Prostate gland (tissue), 2 donors: Measurements from ENCODE around the gene P2RX1. TPM values are rescaled to one million over a fixed set of nuclear protein-coding genes. Genes with fewer than 3 reads are reported as not detected.

Experiments
- DNase-seq: peaks from one replicate; pipeline ENCODE4 v3.0.0-alpha.2; 2019; ENCODE audit warnings: low spot score
- H3K27ac ChIP-seq, 2 donors: fragments of 200-600 bp; sonication (generic); 2 replicates each; pipeline ENCODE4 v1.5.1; 2017 to 2019
- H3K27me3 ChIP-seq: fragments of 200-600 bp; sonication (generic); replicated peaks from 2 replicates; pipeline ENCODE4 v1.5.1; 2019; ENCODE audit not compliant: insufficient read depth
- H3K36me3 ChIP-seq, 2 donors: fragments of 200-600 bp; sonication (generic); 1 replicate in 1 of 2; 2 replicates in 1 of 2; pipeline versions ENCODE4 v1.5.1 to v1.8.1; 2017 to 2019
- H3K4me1 ChIP-seq: fragments of 200-600 bp; sonication (generic); replicated peaks from 2 replicates; pipeline ENCODE4 v1.5.1; 2019
- H3K4me3 ChIP-seq, 2 donors: fragments of 200-600 bp; sonication (generic); 2 replicates each; pipeline ENCODE4 v1.5.1; 2017 to 2019
- H3K9me3 ChIP-seq: fragments of 200-600 bp; sonication (generic); 2 replicates; pipeline ENCODE4 v1.5.1; 2017
- POLR2A ChIP-seq: fragments of 450-650 bp; IDR thresholded peaks from one replicate; pipeline ENCODE4 v1.6.1; 2016; ENCODE audit warnings: antibody characterized with exemption, mild to moderate bottlenecking
- POLR2AphosphoS5 ChIP-seq: sonication (generic); formaldehyde crosslinking; IDR thresholded peaks from one replicate; pipeline ENCODE4 v1.6.1; 2017; ENCODE audit warnings: antibody characterized with exemption
- WGBS: methylation state at CpG from one replicate; pipeline ENCODE4 v1.1.5; 2018; 5-methylcytosine and 5-hydroxymethylcytosine counted together
- intact Hi-C: fragments of 100-400 bp; cut with DNase I; formaldehyde crosslinking; loops from one replicate; pipeline ENCODE4 v1.14.2; 2022
- total RNA-seq, 2 donors: library from RNA; depleted of rRNA; stranded (reverse); fragments of >200 nt; gene quantifications; one replicate each; pipeline ENCODE4 v1.1.0, GENCODE V29; 2016
- TF ChIP-seq, protein P1 (sequence below), 4 experiments: fragments of 200-600 bp in 2 of 4; fragments of 450-650 bp in 2 of 4; sonication (generic) in 2 of 4; IDR thresholded peaks; 1 replicate in 3 of 4; 2 replicates in 1 of 4; pipeline ENCODE4 v1.5.1; 2016 to 2019; ENCODE audit warnings: antibody characterized with exemption in 4 of 4, mild to moderate bottlenecking in 2 of 4, moderate library complexity in 2 of 4

P2RX1 gene
- total RNA-seq, 2 donors from 2014 or later: 3.8 to 22.5 TPM

GRCh38 chr17:3900646-3901045, 15.6 kb downstream of the P2RX1 start:
- Histone ChIP-seq H3K4me1 (no peaks in the 10 kb centered on the region), H3K4me3 (no peak overlapping the region), H3K36me3 (no peaks in the 10 kb centered on the region), H3K27me3 (no peaks in the 10 kb centered on the region), H3K27ac (no peak overlapping the region), H3K9me3 (no peaks in the 10 kb centered on the region)
- WGBS: 50% methylated on average over 6 of the region's 6 CpGs
- intact Hi-C loops: no loop called here
- TF ChIP-seq, protein P1, sequence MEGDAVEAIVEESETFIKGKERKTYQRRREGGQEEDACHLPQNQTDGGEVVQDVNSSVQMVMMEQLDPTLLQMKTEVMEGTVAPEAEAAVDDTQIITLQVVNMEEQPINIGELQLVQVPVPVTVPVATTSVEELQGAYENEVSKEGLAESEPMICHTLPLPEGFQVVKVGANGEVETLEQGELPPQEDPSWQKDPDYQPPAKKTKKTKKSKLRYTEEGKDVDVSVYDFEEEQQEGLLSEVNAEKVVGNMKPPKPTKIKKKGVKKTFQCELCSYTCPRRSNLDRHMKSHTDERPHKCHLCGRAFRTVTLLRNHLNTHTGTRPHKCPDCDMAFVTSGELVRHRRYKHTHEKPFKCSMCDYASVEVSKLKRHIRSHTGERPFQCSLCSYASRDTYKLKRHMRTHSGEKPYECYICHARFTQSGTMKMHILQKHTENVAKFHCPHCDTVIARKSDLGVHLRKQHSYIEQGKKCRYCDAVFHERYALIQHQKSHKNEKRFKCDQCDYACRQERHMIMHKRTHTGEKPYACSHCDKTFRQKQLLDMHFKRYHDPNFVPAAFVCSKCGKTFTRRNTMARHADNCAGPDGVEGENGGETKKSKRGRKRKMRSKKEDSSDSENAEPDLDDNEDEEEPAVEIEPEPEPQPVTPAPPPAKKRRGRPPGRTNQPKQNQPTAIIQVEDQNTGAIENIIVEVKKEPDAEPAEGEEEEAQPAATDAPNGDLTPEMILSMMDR (IDR thresholded peaks at IDR 0.05): no peak
- TF ChIP-seq POLR2A (no peak), POLR2AphosphoS5 (no peak)
- DNase-seq: no peak

DNA sequence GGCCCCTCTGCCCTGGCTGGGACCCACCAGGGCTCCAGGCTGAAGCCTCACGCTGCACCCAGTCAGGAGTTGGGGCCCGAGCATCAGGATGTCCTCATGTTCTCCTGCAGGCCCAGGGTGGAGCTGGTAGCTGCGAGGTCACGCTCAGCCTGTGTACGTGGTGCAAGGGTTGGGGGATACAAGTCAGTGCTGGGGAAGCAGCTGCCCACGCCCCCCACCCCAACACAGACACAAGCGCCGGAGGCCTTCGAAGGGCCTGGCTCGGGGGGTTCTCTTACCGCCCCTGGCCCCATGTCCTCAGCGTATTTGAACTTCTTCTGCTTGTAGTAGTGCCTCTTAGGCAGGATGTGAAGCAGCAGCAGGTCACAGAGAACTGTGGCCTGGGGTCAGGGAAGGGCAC, 18.5 kb downstream of the P2RX1 start:
- WGBS: 95% methylated on average over 12 of the region's 12 CpGs
- no peak overlapping the region for H3K4me3 ChIP-seq
- no peak for DNase-seq
- peaks cover 11% of the 10 kb centered on the region for H3K4me1 ChIP-seq
- H3K9me3 ChIP-seq: no peaks in the 10 kb centered on the region
- intact Hi-C loops: no loop called here
- H3K27ac ChIP-seq: no peak overlapping the region
- H3K36me3 ChIP-seq: no peaks in the 10 kb centered on the region
- no peaks in the 10 kb centered on the region for H3K27me3 ChIP-seq
- TF ChIP-seq POLR2AphosphoS5: no peak
- TF ChIP-seq, protein P1 (IDR thresholded peaks at IDR 0.05): no peak
- TF ChIP-seq POLR2A: no peak

DNA sequence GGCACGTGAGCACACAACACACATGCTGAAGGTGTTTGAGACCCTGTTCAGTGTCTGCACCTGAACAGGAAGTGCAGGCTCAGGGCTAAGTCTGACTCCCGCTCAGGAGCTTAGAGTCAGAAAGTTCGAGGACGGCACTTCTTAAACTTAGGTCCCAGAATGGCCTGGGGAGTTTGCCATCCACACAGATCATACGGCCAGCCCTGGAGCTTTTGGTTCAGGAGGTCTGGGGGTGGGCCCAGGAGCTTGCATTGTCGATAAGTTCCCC, 19.4 kb downstream of the P2RX1 start:
- 86% methylated on average over 6 of the region's 6 CpGs for WGBS
- TF ChIP-seq POLR2AphosphoS5: no peak
- Histone ChIP-seq H3K27ac (peak overlapping the region in 1 of 2 donors; percentile 87), H3K4me3 (no peak overlapping the region), H3K36me3 (no peaks in the 10 kb centered on the region), H3K27me3 (no peaks in the 10 kb centered on the region), H3K9me3 (no peaks in the 10 kb centered on the region), H3K4me1 (peaks cover 13% of the 10 kb centered on the region)
- no peak for DNase-seq
- intact Hi-C loops: no loop called here

DNA sequence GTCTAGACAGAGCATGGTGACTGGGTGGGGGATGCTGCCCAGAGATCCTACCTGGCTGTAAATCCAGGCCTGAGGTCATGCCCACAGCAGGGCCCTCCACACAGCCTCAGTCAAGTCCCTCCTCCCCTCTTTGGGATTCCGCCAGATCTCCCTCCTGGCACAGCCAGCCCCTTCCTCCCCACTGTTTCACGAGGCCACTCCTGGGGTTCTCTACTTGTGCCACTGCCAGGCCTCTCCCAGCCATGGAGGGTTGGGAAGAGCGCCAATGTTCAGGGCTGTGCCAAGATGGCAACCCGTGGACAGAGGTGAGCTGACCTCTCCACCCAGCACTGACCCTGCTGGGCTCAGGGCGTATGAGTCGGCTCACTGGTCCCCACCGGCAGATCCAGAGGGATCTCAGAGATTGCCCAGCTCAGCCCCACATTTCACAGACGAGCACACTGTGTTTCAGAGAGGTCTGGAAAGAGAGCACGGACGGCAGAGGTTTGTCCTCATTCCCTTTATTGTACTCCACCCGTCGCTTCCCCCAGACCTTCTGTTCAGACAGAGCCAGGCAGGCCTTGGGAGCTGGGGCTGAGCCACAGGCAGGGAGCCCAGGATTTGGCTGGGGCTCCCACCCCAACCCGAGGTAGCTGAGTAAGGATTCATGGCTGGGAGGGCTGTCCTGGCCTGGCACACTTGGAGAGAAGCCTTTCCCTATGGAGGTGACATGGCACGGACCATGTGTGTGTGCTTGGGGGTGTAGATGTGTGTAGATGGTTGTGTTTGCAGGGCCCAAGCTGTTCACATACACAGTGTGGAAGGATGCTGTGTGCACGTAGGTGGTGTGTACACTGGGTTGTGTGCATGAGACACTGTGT, 19.9 kb downstream of the P2RX1 start:
- H3K27ac ChIP-seq: peak overlapping the region in 1 of 2 donors; percentile 87
- DNase-seq: no peak
- H3K4me1 ChIP-seq: peaks cover 13% of the 10 kb centered on the region
- no peaks in the 10 kb centered on the region for H3K36me3 ChIP-seq
- H3K27me3 ChIP-seq: no peaks in the 10 kb centered on the region
- intact Hi-C loops: no loop called here
- 26% methylated on average over 13 of the region's 15 CpGs for WGBS
- TF ChIP-seq, protein P1 (IDR thresholded peaks at IDR 0.05): no peak
- TF ChIP-seq POLR2AphosphoS5 (no peak), POLR2A (no peak)
- H3K4me3 ChIP-seq: no peak overlapping the region
- H3K9me3 ChIP-seq: no peaks in the 10 kb centered on the region

DNA sequence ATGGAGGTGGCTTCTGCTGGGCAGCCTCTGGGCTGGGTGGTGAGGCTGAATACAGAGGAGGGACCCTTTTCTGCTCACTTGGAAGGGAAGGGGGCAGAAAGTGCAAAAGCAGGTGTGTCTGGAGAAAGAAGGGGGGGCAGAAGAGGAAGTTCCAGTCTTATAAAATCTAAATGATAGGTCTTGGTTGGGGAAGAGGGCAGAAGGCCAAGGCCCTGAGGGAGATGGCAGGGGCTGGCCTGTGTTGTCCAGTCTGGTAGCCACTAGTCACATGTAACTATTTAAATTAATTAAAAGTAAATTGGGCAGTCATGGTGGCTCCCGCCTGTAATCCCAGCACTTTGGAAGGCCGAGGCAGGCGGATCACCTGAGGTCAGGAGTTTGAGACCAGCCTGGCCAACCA, 20.9 kb downstream of the P2RX1 start:
- Histone ChIP-seq H3K4me1 (peaks cover 13% of the 10 kb centered on the region), H3K4me3 (no peak overlapping the region), H3K27me3 (no peaks in the 10 kb centered on the region), H3K27ac (peak overlapping the region; percentile 63 to 87), H3K9me3 (no peaks in the 10 kb centered on the region), H3K36me3 (no peaks in the 10 kb centered on the region)
- TF ChIP-seq, protein P1 (IDR thresholded peaks at IDR 0.05): no peak
- TF ChIP-seq POLR2A (no peak), POLR2AphosphoS5 (no peak)
- no peak for DNase-seq
- intact Hi-C loops: no loop called here
- 92% methylated on average over 3 of the region's 3 CpGs for WGBS
